Upper lobe of left lung (tissue), 6 donors: ENCODE measurements around the gene GPER1. TPM values are rescaled to one million over a fixed set of nuclear protein-coding genes. Genes with fewer than 3 reads are reported as not detected.
A peak's percentile ranks its signal among the peaks of the same experiment; 100 is the strongest.

Experiments
- ATAC-seq, 2 donors: fragments of 200-7000 bp; cut with Tn5 transposase; one replicate each; pipeline ENCODE4 v1.9.1; 2022; ENCODE audit warnings: mild to moderate bottlenecking in 2 of 2, moderate library complexity in 2 of 2; ENCODE audit not compliant: low FRiP score in 2 of 2
- DNase-seq, 2 donors: peaks; one replicate each; pipeline ENCODE4 v3.0.0-alpha.2; 2019 to 2020
- H3K27ac ChIP-seq, 4 donors: fragments of 200-600 bp; sonication (generic); one replicate each; pipeline ENCODE4 v1.5.1; 2016 to 2019
- H3K27me3 ChIP-seq, 4 donors: fragments of 200-600 bp; sonication (generic); one replicate each; pipeline ENCODE4 v1.5.1; 2017 to 2019
- H3K36me3 ChIP-seq, 4 donors: fragments of 200-600 bp; sonication (generic); one replicate each; pipeline ENCODE4 v1.5.1; 2016 to 2019
- H3K4me1 ChIP-seq, 4 donors: fragments of 200-600 bp; sonication (generic); one replicate each; pipeline ENCODE4 v1.5.1; 2018 to 2019
- H3K4me3 ChIP-seq, 4 donors: fragments of 200-600 bp; sonication (generic); one replicate each; pipeline ENCODE4 v1.5.1; 2017 to 2019; ENCODE audit warnings: mild to moderate bottlenecking in 2 of 4, moderate library complexity in 1 of 4
- H3K9me3 ChIP-seq, 4 donors: fragments of 200-600 bp; sonication (generic); one replicate each; pipeline ENCODE4 v1.5.1; 2018 to 2019
- EP300 ChIP-seq, 4 donors: sonication (generic); formaldehyde crosslinking; IDR thresholded peaks; one replicate each; pipeline ENCODE4 v1.5.1; 2017; ENCODE audit warnings: antibody characterized with exemption in 4 of 4, control low read depth in 2 of 4
- POLR2A ChIP-seq, 4 donors: fragments of 450-650 bp; IDR thresholded peaks; one replicate each; pipeline ENCODE4 v1.5.1; 2016 to 2017; ENCODE audit warnings: antibody characterized with exemption in 4 of 4, mild to moderate bottlenecking in 2 of 4
- POLR2AphosphoS5 ChIP-seq, 2 donors: sonication (generic); formaldehyde crosslinking; IDR thresholded peaks; one replicate each; pipeline ENCODE4 v1.5.1; 2017; ENCODE audit warnings: antibody characterized with exemption in 2 of 2
- WGBS, 2 donors: methylation state at CpG; one replicate each; pipeline ENCODE4 v1.1.5; 2017 to 2018; 5-methylcytosine and 5-hydroxymethylcytosine counted together
- total RNA-seq, 6 donors: library from RNA; depleted of rRNA in 4 of 6; stranded (reverse); fragments of >200 nt in 4 of 6; gene quantifications; one replicate each; pipeline versions ENCODE4 v1.1.0 to v1.2.1, GENCODE V29; 2016 to 2021
- TF ChIP-seq, protein P1 (sequence below), 6 experiments: fragments of 450-650 bp in 4 of 6; fragments of 200-600 bp in 2 of 6; sonication (generic) in 2 of 6; IDR thresholded peaks; one replicate each; pipeline ENCODE4 v1.5.1; 2016 to 2019; ENCODE audit warnings: antibody characterized with exemption in 6 of 6
- donor health status: DM: no; HTN: no; CAD: no; lungs with moderate emphysema.
- donor health status: DM: no; HTN: yes; CAD: no; lungs with severe emphysema.

The GPER1 gene
- total RNA-seq, 6 donors from 2014 or later: 6.5 to 24.7 (median 8.5) TPM

- peak in 1 of 2 donors; percentile 4 for ATAC-seq
- TF ChIP-seq EP300 (IDR thresholded peaks at IDR 0.05) (no peak), POLR2A (IDR thresholded peaks at IDR 0.05) (no peak), POLR2AphosphoS5 (IDR thresholded peaks at IDR 0.05) (peak in 1 of 2 donors; percentile 7)
- TF ChIP-seq, protein P1, sequence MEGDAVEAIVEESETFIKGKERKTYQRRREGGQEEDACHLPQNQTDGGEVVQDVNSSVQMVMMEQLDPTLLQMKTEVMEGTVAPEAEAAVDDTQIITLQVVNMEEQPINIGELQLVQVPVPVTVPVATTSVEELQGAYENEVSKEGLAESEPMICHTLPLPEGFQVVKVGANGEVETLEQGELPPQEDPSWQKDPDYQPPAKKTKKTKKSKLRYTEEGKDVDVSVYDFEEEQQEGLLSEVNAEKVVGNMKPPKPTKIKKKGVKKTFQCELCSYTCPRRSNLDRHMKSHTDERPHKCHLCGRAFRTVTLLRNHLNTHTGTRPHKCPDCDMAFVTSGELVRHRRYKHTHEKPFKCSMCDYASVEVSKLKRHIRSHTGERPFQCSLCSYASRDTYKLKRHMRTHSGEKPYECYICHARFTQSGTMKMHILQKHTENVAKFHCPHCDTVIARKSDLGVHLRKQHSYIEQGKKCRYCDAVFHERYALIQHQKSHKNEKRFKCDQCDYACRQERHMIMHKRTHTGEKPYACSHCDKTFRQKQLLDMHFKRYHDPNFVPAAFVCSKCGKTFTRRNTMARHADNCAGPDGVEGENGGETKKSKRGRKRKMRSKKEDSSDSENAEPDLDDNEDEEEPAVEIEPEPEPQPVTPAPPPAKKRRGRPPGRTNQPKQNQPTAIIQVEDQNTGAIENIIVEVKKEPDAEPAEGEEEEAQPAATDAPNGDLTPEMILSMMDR (IDR thresholded peaks at IDR 0.05): no peak
- peak in 1 of 2 donors; percentile 63 for DNase-seq
- Histone ChIP-seq H3K27me3 (no peaks in the 10 kb centered on the region), H3K36me3 (no peaks in the 10 kb centered on the region), H3K4me1 (peaks cover 50 to 82% (median 72%) of the 10 kb centered on the region in 4 donors), H3K9me3 (no peaks in the 10 kb centered on the region), H3K27ac (peak overlapping the region; percentile 87 to 89 (median 88)), H3K4me3 (peak overlapping the region in 3 of 4 donors; percentile 79 to 84 (median 81))
- 29 to 44% methylated on average over 8 to 12 of the region's 18 CpGs for WGBS, 2 donors
Observed at GRCh38 chr7:1043552-1044188, 44.2 kb upstream of the GPER1 start.

DNA sequence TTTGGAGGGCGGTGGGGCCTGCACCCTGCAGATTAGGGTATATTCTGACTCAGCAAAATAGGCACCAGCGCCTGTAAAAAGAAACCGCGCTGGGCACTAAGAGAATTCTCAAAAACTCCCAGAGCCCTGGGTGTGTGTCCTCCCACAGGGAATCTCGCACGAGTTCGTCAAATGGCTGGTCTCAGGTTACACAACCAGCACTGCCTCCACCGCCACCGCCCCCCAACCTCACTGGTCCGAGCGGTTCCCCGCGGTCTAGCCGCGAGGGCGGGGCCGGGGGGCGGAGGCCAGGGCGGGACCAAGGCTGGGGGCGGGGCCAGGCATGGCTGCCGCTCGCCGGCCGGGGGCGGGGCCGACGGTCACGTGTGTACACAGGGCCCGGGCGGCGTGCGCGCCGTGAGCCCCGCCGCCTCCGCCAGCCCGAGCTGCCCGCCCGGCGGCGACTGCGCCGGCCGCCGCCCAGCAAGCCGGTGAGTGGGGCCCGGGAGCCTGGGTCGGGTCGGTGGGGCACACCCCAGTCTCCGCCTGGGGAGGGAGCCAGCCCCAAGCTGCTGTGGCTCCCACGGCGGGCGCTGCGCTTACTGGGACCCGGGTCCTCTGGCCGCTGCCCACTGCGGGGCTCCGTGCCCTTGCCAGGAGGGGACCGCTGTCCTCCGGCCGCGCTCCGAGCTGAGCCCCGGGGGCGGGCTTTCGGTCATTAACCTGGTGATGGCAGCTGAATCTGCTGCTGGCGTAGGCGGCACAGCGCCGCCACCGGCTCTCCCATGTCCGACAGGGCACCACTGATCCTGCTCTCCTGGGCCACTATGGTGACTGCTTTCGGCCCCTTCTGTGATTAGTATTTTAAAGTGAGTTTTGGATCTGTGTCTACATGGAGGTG lies 43.5 kb upstream of the GPER1 start, which contains the start of gene GPR146:
Gene GPR146 (plus strand): TSS at position 358 of the 880 bp plus-strand sequence. CDS start 12,970 bp downstream, outside the sequence.
- 0 to 1% methylated on average over 17 to 20 of the region's 74 CpGs for WGBS, 2 donors
- DNase-seq (peak; percentile 98 to 100), ATAC-seq (peak; percentile 98 to 99)
- no peaks in the 10 kb centered on the region for H3K36me3 ChIP-seq
- no peaks in the 10 kb centered on the region for H3K27me3 ChIP-seq
- peak within 1 kb of the TSS; percentile 87 to 89 (median 88) for H3K27ac ChIP-seq
- peak within 1 kb of the TSS; percentile 63 to 84 (median 80) for H3K4me3 ChIP-seq
- peaks cover 58 to 90% (median 79%) of the 10 kb centered on the region in 4 donors for H3K4me1 ChIP-seq
- no peaks in the 10 kb centered on the region for H3K9me3 ChIP-seq
- TF ChIP-seq, protein P1 (IDR thresholded peaks at IDR 0.05): peak in 5 of 6 experiments; percentile 53 to 79 (median 59)
- TF ChIP-seq POLR2A (IDR thresholded peaks at IDR 0.05): peak in 3 of 4 donors; percentile 30 to 60 (median 57)
- no peak for TF ChIP-seq EP300 (IDR thresholded peaks at IDR 0.05)
- TF ChIP-seq POLR2AphosphoS5 (IDR thresholded peaks at IDR 0.05): peak; percentile 28 to 76

DNA sequence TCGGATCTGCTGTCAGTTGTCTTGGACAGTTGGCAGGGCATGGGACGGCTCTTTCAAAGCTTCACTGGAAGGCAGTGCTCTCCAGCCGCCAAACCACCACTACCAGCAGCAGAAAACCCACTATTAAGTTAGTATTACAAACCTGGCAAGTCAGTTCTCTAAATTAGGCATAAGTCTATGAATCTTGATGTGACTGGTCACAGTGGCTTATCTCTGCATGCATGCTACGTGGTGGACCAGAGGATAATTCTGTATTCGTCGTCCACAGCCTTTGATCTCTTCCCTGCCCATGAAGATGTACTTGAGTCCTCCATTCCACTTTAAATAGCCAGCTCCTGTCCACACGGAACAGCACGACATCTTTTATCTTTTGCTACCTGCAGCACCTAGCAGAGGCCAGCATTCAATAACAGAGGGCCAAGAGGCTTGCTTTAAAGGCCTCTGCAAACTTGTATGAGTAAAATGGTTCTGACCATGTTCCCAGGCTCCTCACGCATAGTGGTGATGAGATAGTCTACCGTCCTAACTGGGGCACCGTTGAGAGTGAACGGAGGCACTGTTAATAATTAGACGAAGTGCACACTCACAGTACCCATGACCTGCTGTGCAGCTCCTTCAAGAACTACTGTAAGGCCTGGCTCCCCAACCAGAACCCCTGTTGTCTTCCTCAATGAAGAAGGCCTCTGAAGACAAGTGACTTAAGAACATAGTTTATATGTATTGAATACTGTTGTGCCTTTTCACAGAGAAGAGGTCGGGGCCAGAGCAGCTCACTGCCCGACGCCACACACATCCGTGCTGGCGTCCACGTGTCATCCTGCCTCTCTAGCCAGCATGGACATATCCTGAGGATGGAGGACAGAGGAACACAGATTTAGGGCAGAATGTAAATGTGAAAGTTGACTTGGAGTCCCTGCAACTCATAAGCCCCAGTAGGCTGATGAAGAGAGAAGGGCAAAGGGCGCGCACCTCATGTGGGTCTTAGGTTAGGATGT lies 42.5 kb upstream of the GPER1 start:
- no peak for DNase-seq
- Histone ChIP-seq H3K4me3 (peak overlapping the region; percentile 63 to 84 (median 80)), H3K27me3 (no peaks in the 10 kb centered on the region), H3K9me3 (no peaks in the 10 kb centered on the region), H3K27ac (peak overlapping the region; percentile 87 to 94 (median 88)), H3K36me3 (no peaks in the 10 kb centered on the region), H3K4me1 (peaks cover 66 to 94% (median 85%) of the 10 kb centered on the region in 4 donors)
- WGBS, 2 donors: 60 to 78% methylated on average over 17 to 21 of the region's 21 CpGs
- ATAC-seq: no peak
- TF ChIP-seq, protein P1 (IDR thresholded peaks at IDR 0.05): no peak
- TF ChIP-seq POLR2A (IDR thresholded peaks at IDR 0.05): no peak
- no peak for TF ChIP-seq POLR2AphosphoS5 (IDR thresholded peaks at IDR 0.05)
- TF ChIP-seq EP300 (IDR thresholded peaks at IDR 0.05): no peak
